Chondrocyte (in vitro differentiated cells): Measurements from ENCODE around the gene UGT2A2. TPM values are rescaled to one million over a fixed set of nuclear protein-coding genes. Genes with fewer than 3 reads are reported as not detected.

Experiments used
- DNase-seq: peaks from one replicate; pipeline ENCODE4 v3.0.0; 2021; ENCODE audit warnings: mixed read lengths, low spot score
- H3K27ac Mint-ChIP-seq: one replicate; pipeline ENCODE4 v1.8.0; 2021; ENCODE audit warnings: mild to moderate bottlenecking, moderate library complexity, mixed read lengths; ENCODE audit not compliant: unreplicated experiment
- H3K27me3 Mint-ChIP-seq: 2 replicates; pipeline ENCODE4 v1.8.0; 2021; ENCODE audit warnings: low read depth, mixed read lengths
- H3K36me3 Mint-ChIP-seq: 2 replicates; pipeline ENCODE4 v1.8.0; 2021; ENCODE audit warnings: low read depth, mixed read lengths
- H3K4me1 Mint-ChIP-seq: 2 replicates; pipeline ENCODE4 v1.8.0; 2021; ENCODE audit warnings: low read depth, mild to moderate bottlenecking, mixed read lengths
- H3K4me3 Mint-ChIP-seq: one replicate; pipeline ENCODE4 v1.8.0; 2021; ENCODE audit warnings: mild to moderate bottlenecking, moderate library complexity, mixed read lengths; ENCODE audit not compliant: unreplicated experiment
- H3K9me3 Mint-ChIP-seq: 2 replicates; pipeline ENCODE4 v1.8.0; 2021; ENCODE audit warnings: low read depth, mixed read lengths
- total RNA-seq: library from RNA; stranded (reverse); gene quantifications from 3 replicates; pipeline ENCODE4 v1.2.1, GENCODE V29; 2021
- TF ChIP-seq, protein P1 (sequence below): fragments of 200-600 bp; sonication (generic); IDR thresholded peaks from 2 replicates; pipeline ENCODE4 v1.5.0; 2021; ENCODE audit warnings: antibody characterized with exemption, mild to moderate bottlenecking, moderate library complexity

Gene UGT2A2
- total RNA-seq, 1 donor from 2014 or later = not detected

DNA sequence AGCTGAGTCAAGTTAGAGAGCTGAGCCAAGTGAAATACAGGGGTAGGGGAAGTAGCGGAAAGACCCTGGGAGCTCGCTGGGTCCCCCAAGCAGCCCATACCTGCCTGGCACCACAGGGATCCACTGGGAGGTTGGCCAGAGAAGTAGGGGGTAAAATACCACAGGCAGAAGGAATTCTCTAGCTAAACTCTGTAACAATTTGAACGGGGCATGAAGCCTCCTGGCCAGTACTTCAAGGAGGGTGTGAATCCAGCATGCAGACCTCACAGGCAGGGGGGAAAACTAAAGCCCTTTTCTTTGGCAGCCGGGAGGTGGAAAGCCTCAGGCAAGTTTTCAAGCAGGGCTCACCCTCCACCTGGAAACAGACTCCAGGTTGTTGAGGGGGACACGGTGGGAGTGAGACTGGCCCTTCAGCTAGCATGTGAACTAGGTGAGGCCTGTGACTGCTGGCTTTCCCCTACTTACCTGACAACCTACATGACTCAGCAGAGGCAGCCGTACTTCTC is 17.3 kb upstream of the UGT2A2 start:
- no peaks in the 10 kb centered on the region for H3K4me1 Mint-ChIP-seq
- TF ChIP-seq, protein P1, sequence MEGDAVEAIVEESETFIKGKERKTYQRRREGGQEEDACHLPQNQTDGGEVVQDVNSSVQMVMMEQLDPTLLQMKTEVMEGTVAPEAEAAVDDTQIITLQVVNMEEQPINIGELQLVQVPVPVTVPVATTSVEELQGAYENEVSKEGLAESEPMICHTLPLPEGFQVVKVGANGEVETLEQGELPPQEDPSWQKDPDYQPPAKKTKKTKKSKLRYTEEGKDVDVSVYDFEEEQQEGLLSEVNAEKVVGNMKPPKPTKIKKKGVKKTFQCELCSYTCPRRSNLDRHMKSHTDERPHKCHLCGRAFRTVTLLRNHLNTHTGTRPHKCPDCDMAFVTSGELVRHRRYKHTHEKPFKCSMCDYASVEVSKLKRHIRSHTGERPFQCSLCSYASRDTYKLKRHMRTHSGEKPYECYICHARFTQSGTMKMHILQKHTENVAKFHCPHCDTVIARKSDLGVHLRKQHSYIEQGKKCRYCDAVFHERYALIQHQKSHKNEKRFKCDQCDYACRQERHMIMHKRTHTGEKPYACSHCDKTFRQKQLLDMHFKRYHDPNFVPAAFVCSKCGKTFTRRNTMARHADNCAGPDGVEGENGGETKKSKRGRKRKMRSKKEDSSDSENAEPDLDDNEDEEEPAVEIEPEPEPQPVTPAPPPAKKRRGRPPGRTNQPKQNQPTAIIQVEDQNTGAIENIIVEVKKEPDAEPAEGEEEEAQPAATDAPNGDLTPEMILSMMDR = no peak
- no peaks in the 10 kb centered on the region for H3K9me3 Mint-ChIP-seq
- H3K27me3 Mint-ChIP-seq = no peaks in the 10 kb centered on the region
- no peak overlapping the region for H3K4me3 Mint-ChIP-seq
- H3K36me3 Mint-ChIP-seq = no peaks in the 10 kb centered on the region
- no peak for DNase-seq
- H3K27ac Mint-ChIP-seq = no peak overlapping the region

GRCh38 chr4:69653147-69653546 is 13.7 kb upstream of the UGT2A2 start, which contains the start of gene UGT2A1:
UGT2A1 (minus strand) TSS chr4:69653247; CDS start chr4:69647644, 5,603 bp downstream.
- DNase-seq = no peak
- peaks cover 2% of the 10 kb centered on the region for H3K27me3 Mint-ChIP-seq
- no peak within 1 kb of the TSS for H3K4me3 Mint-ChIP-seq
- no peaks in the 10 kb centered on the region for H3K36me3 Mint-ChIP-seq
- TF ChIP-seq, protein P1 = no peak
- no peak within 1 kb of the TSS for H3K27ac Mint-ChIP-seq
- H3K4me1 Mint-ChIP-seq = no peaks in the 10 kb centered on the region
- H3K9me3 Mint-ChIP-seq = no peaks in the 10 kb centered on the region

DNA sequence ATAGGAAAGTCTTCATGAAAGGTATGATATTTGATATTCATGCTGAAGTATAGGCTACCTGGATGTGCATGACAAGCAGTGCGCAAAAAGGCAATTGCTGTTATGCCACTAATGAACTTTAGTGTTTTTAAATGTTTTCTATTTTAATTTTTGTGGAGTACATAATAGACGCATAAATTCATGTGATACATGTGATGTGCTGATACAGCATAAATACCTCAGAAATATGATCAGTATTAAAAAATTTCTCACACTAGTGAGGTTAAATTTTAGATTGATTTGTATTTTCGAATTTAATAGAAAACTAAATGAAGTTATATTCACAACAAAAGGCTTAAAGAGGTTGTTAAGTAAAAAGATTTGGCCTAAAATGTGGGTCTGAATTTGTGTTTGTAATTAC is 11.4 kb upstream of the UGT2A2 start:
- TF ChIP-seq, protein P1 = no peak
- Mint-ChIP-seq H3K27ac (no peak overlapping the region), H3K27me3 (peaks cover 7% of the 10 kb centered on the region), H3K36me3 (no peaks in the 10 kb centered on the region), H3K4me3 (no peak overlapping the region), H3K4me1 (no peaks in the 10 kb centered on the region), H3K9me3 (no peaks in the 10 kb centered on the region)
- DNase-seq = no peak

- Mint-ChIP-seq H3K4me3 (no peak overlapping the region), H3K27me3 (peaks cover 11% of the 10 kb centered on the region), H3K9me3 (no peaks in the 10 kb centered on the region), H3K27ac (no peak overlapping the region), H3K4me1 (no peaks in the 10 kb centered on the region), H3K36me3 (no peaks in the 10 kb centered on the region)
- TF ChIP-seq, protein P1 = no peak
- no peak for DNase-seq
These were observed 10.2 kb upstream of the UGT2A2 start for GRCh38 chr4:69649629-69650028.

GRCh38 chr4:69649207-69649606 is 9.8 kb upstream of the UGT2A2 start:
- Mint-ChIP-seq H3K4me3 (no peak overlapping the region), H3K27ac (no peak overlapping the region), H3K36me3 (no peaks in the 10 kb centered on the region), H3K9me3 (no peaks in the 10 kb centered on the region), H3K4me1 (no peaks in the 10 kb centered on the region), H3K27me3 (peaks cover 12% of the 10 kb centered on the region)
- DNase-seq = no peak
- TF ChIP-seq, protein P1 = no peak
